ENCODE data around the gene EFCAB12. TPM values are rescaled to one million over a fixed set of nuclear protein-coding genes. Genes with fewer than 3 reads are reported as not detected.

The EFCAB12 gene
- total and polyA plus RNA-seq, 2 of the 13 experiments (the other 11 are each of a cell fraction or from before 2014, with no cell fraction given) = 0.31 to 2.4 TPM

- TF ChIP-seq, protein P1, sequence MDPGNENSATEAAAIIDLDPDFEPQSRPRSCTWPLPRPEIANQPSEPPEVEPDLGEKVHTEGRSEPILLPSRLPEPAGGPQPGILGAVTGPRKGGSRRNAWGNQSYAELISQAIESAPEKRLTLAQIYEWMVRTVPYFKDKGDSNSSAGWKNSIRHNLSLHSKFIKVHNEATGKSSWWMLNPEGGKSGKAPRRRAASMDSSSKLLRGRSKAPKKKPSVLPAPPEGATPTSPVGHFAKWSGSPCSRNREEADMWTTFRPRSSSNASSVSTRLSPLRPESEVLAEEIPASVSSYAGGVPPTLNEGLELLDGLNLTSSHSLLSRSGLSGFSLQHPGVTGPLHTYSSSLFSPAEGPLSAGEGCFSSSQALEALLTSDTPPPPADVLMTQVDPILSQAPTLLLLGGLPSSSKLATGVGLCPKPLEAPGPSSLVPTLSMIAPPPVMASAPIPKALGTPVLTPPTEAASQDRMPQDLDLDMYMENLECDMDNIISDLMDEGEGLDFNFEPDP (CRISPR knock-in tag; conservative IDR thresholded peaks at IDR 0.05) = no peak
- TF ChIP-seq BORCS8-MEF2B (CRISPR knock-in tag; IDR thresholded peaks at IDR 0.05) (no peak), NR2F6 (IDR thresholded peaks at IDR 0.05) (no peak), NR2F6 (CRISPR knock-in tag; IDR thresholded peaks at IDR 0.05) (no peak), MTERF4 (CRISPR knock-in tag; IDR thresholded peaks at IDR 0.05) (no peak), ZFP36 (IDR thresholded peaks at IDR 0.05; ENCODE audit: borderline replicate concordance, low read depth, low read length, partially characterized antibody) (no peak), RFX1 (IDR thresholded peaks at IDR 0.05) (no peak), CREB1 (IDR thresholded peaks at IDR 0.05) (no peak), CREB1 (CRISPR knock-in tag; IDR thresholded peaks at IDR 0.05) (no peak), NR0B2 (CRISPR knock-in tag; IDR thresholded peaks at IDR 0.05) (no peak), BCLAF1 (IDR thresholded peaks at IDR 0.05) (no peak)
- TF ChIP-seq, protein P2, sequence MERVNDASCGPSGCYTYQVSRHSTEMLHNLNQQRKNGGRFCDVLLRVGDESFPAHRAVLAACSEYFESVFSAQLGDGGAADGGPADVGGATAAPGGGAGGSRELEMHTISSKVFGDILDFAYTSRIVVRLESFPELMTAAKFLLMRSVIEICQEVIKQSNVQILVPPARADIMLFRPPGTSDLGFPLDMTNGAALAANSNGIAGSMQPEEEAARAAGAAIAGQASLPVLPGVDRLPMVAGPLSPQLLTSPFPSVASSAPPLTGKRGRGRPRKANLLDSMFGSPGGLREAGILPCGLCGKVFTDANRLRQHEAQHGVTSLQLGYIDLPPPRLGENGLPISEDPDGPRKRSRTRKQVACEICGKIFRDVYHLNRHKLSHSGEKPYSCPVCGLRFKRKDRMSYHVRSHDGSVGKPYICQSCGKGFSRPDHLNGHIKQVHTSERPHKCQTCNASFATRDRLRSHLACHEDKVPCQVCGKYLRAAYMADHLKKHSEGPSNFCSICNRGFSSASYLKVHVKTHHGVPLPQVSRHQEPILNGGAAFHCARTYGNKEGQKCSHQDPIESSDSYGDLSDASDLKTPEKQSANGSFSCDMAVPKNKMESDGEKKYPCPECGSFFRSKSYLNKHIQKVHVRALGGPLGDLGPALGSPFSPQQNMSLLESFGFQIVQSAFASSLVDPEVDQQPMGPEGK (CRISPR knock-in tag; IDR thresholded peaks at IDR 0.05) = no peak
- TF ChIP-seq, protein P3, sequence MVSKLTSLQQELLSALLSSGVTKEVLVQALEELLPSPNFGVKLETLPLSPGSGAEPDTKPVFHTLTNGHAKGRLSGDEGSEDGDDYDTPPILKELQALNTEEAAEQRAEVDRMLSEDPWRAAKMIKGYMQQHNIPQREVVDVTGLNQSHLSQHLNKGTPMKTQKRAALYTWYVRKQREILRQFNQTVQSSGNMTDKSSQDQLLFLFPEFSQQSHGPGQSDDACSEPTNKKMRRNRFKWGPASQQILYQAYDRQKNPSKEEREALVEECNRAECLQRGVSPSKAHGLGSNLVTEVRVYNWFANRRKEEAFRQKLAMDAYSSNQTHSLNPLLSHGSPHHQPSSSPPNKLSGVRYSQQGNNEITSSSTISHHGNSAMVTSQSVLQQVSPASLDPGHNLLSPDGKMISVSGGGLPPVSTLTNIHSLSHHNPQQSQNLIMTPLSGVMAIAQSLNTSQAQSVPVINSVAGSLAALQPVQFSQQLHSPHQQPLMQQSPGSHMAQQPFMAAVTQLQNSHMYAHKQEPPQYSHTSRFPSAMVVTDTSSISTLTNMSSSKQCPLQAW (CRISPR knock-in tag; IDR thresholded peaks at IDR 0.05) = no peak
These were observed 34.7 kb upstream of the EFCAB12 start (continued) for GRCh38 chr3:129463094-129463493.

All from HepG2 (cell line).